IPS DF 4.7 (cell line): ENCODE data around the gene MRPL55.

Experiments
- DNase-seq: peaks from one replicate; pipeline ENCODE4 v3.0.0-alpha.2; 2013; ENCODE audit warnings: low spot score; ENCODE audit errors: extremely low read depth

MRPL55 gene

GRCh38 chr1:228101994-228102790 is 6.9 kb downstream of the MRPL55 start:
- no peak for DNase-seq

- DNase-seq, result no peak
Measured at GRCh38 chr1:228101614-228101993, 7.5 kb downstream of the MRPL55 start.

- no peak for DNase-seq
Measured at GRCh38 chr1:228100822-228101613, 8.1 kb downstream of the MRPL55 start.

GRCh38 chr1:228099331-228099732 is 9.8 kb downstream of the MRPL55 start:
- DNase-seq, result no peak

GRCh38 chr1:228098323-228098931 is 10.7 kb downstream of the MRPL55 start:
- no peak for DNase-seq

GRCh38 chr1:228097333-228098081 is 11.6 kb downstream of the MRPL55 start:
- DNase-seq, result no peak

GRCh38 chr1:228096416-228097332 is 12.4 kb downstream of the MRPL55 start:
- no peak for DNase-seq

- DNase-seq, result no peak
Measured at GRCh38 chr1:228095938-228096337, 13.2 kb downstream of the MRPL55 start.

- no peak for DNase-seq
Measured at GRCh38 chr1:228095161-228095560, 13.9 kb downstream of the MRPL55 start.

- DNase-seq, result no peak
Measured at GRCh38 chr1:228094432-228095016, 14.6 kb downstream of the MRPL55 start.

- no peak for DNase-seq
Measured at GRCh38 chr1:228093050-228093906, 15.8 kb downstream of the MRPL55 start.

- DNase-seq, result no peak
Measured at GRCh38 chr1:228092342-228093049, 16.6 kb downstream of the MRPL55 start.

GRCh38 chr1:228091084-228091483 is 18.0 kb downstream of the MRPL55 start:
- no peak for DNase-seq

- DNase-seq, result no peak
Measured at GRCh38 chr1:228090613-228091081, 18.5 kb downstream of the MRPL55 start.

- no peak for DNase-seq
Measured at GRCh38 chr1:228089519-228090380, 19.3 kb downstream of the MRPL55 start.

- no peak for DNase-seq
Measured at GRCh38 chr1:228088586-228089498, 20.3 kb downstream of the MRPL55 start.
